Breast epithelium (tissue), 4 donors: Measurements from ENCODE around the gene PHOX2B. TPM values are rescaled to one million over a fixed set of nuclear protein-coding genes. Genes with fewer than 3 reads are reported as not detected.
"Not testable (repeated sequence)": the region's sequence is repeated elsewhere in the genome, so short reads cannot be mapped to it uniquely, and the experiment has no call there.

Experiments
- DNase-seq, 2 donors: peaks; one replicate each; pipeline ENCODE4 v3.0.0-alpha.2; 2019; ENCODE audit warnings: low spot score in 2 of 2
- H3K27ac ChIP-seq, 2 donors: fragments of 200-600 bp; sonication (generic) in 1 of 2; one replicate each; pipeline ENCODE4 v1.5.1; 2016 to 2019; ENCODE audit warnings: mild to moderate bottlenecking in 1 of 2
- H3K27me3 ChIP-seq, 2 donors: fragments of 200-600 bp; sonication (generic) in 1 of 2; one replicate each; pipeline versions ENCODE4 v1.5.1 to v1.6.0; 2017 to 2019; ENCODE audit warnings: control low read depth in 1 of 2, mild to moderate bottlenecking in 1 of 2
- H3K36me3 ChIP-seq: fragments of 200-600 bp; one replicate; pipeline ENCODE4 v1.5.1; 2019
- H3K4me1 ChIP-seq, 2 donors: fragments of 200-600 bp; sonication (generic); one replicate each; pipeline ENCODE4 v1.5.1; 2016 to 2019; ENCODE audit warnings: control low read depth in 1 of 2
- H3K4me3 ChIP-seq, 3 donors: fragments of 200-600 bp; sonication (generic); 1 replicate in 2 of 3; 2 replicates in 1 of 3; pipeline ENCODE4 v1.5.1; 2016 to 2019; ENCODE audit warnings: mild to moderate bottlenecking in 3 of 3, moderate library complexity in 2 of 3
- H3K9me3 ChIP-seq, 2 donors: fragments of 200-600 bp; sonication (generic) in 1 of 2; one replicate each; pipeline ENCODE4 v1.5.1; 2016 to 2019; ENCODE audit warnings: control low read depth in 1 of 2
- CTCF ChIP-seq, 3 donors: fragments of 450-650 bp; IDR thresholded peaks; one replicate each; pipeline ENCODE4 v1.5.1; 2016 to 2017; ENCODE audit warnings: antibody characterized with exemption in 3 of 3, mild to moderate bottlenecking in 3 of 3, moderate library complexity in 3 of 3
- POLR2A ChIP-seq: fragments of 450-650 bp; IDR thresholded peaks from one replicate; pipeline ENCODE4 v1.6.1; 2016; ENCODE audit warnings: antibody characterized with exemption, mild to moderate bottlenecking, moderate library complexity
- POLR2AphosphoS5 ChIP-seq, 3 donors: sonication (generic); formaldehyde crosslinking; IDR thresholded peaks; one replicate each; pipeline ENCODE4 v1.6.1; 2017; ENCODE audit warnings: antibody characterized with exemption in 3 of 3
- intact Hi-C: fragments of 100-400 bp; cut with DNase I; formaldehyde crosslinking; loops from one replicate; pipeline ENCODE4 v1.15.1; 2023; ENCODE audit warnings: low total_unique reads
- total RNA-seq, 3 donors: library from RNA; depleted of rRNA; stranded (reverse); fragments of >200 nt; gene quantifications; one replicate each; pipeline ENCODE4 v1.1.0, GENCODE V29; 2016

Gene PHOX2B
- total RNA-seq, 3 donors from 2014 or later = not detected

GRCh38 chr4:41713768-41714167 is 34.8 kb downstream of the PHOX2B start:
- no peak overlapping the region for H3K4me3 ChIP-seq
- intact Hi-C loops = no loop called here
- H3K4me1 ChIP-seq = no peaks in the 10 kb centered on the region
- H3K9me3 ChIP-seq = no peaks in the 10 kb centered on the region
- H3K27ac ChIP-seq = no peak overlapping the region
- DNase-seq = no peak
- no peaks in the 10 kb centered on the region for H3K36me3 ChIP-seq
- TF ChIP-seq POLR2A (no peak), POLR2AphosphoS5 (IDR thresholded peaks at IDR 0.05) (no peak), CTCF (IDR thresholded peaks at IDR 0.05) (no peak)
- no peaks in the 10 kb centered on the region for H3K27me3 ChIP-seq

GRCh38 chr4:41712425-41712824 is 36.1 kb downstream of the PHOX2B start:
- H3K27ac ChIP-seq = no peak overlapping the region
- H3K4me1 ChIP-seq = no peaks in the 10 kb centered on the region
- H3K4me3 ChIP-seq = no peak overlapping the region
- no peak for TF ChIP-seq POLR2AphosphoS5 (IDR thresholded peaks at IDR 0.05)
- no peak for TF ChIP-seq CTCF (IDR thresholded peaks at IDR 0.05)
- TF ChIP-seq POLR2A = no peak
- no peaks in the 10 kb centered on the region for H3K27me3 ChIP-seq
- DNase-seq = no peak
- no peaks in the 10 kb centered on the region for H3K9me3 ChIP-seq
- intact Hi-C loops = no loop called here
- H3K36me3 ChIP-seq = no peaks in the 10 kb centered on the region

- H3K4me3 ChIP-seq, DNase-seq, H3K27ac ChIP-seq, H3K9me3 ChIP-seq, H3K4me1 ChIP-seq, H3K36me3 ChIP-seq, intact Hi-C loops, H3K27me3 ChIP-seq: not testable (repeated sequence)
These were observed 36.9 kb downstream of the PHOX2B start for GRCh38 chr4:41711654-41712053.

- no peak for DNase-seq
- Histone ChIP-seq H3K27me3 (peaks cover 0 to 7% of the 10 kb centered on the region in 2 donors), H3K27ac (no peak overlapping the region), H3K36me3 (no peaks in the 10 kb centered on the region), H3K4me1 (no peaks in the 10 kb centered on the region), H3K4me3 (no peak overlapping the region), H3K9me3 (no peaks in the 10 kb centered on the region)
- TF ChIP-seq POLR2A (no peak), CTCF (IDR thresholded peaks at IDR 0.05) (no peak), POLR2AphosphoS5 (IDR thresholded peaks at IDR 0.05) (no peak)
- intact Hi-C loops = no loop called here
These were observed 38.6 kb downstream of the PHOX2B start for GRCh38 chr4:41709844-41710481.

- H3K36me3 ChIP-seq = no peaks in the 10 kb centered on the region
- intact Hi-C loops = no loop called here
- TF ChIP-seq CTCF (IDR thresholded peaks at IDR 0.05) = no peak
- TF ChIP-seq POLR2AphosphoS5 (IDR thresholded peaks at IDR 0.05) = no peak
- TF ChIP-seq POLR2A = no peak
- H3K4me3 ChIP-seq = no peak overlapping the region
- peaks cover 0 to 7% of the 10 kb centered on the region in 2 donors for H3K27me3 ChIP-seq
- H3K27ac ChIP-seq = no peak overlapping the region
- no peaks in the 10 kb centered on the region for H3K9me3 ChIP-seq
- no peaks in the 10 kb centered on the region for H3K4me1 ChIP-seq
- DNase-seq = no peak
These were observed 44.7 kb downstream of the PHOX2B start for GRCh38 chr4:41703785-41704184.

GRCh38 chr4:41702770-41703169 is 45.8 kb downstream of the PHOX2B start:
- intact Hi-C loops = no loop called here
- H3K9me3 ChIP-seq = no peaks in the 10 kb centered on the region
- no peak overlapping the region for H3K27ac ChIP-seq
- peaks cover 0 to 7% of the 10 kb centered on the region in 2 donors for H3K27me3 ChIP-seq
- no peaks in the 10 kb centered on the region for H3K4me1 ChIP-seq
- DNase-seq = no peak
- no peak for TF ChIP-seq CTCF (IDR thresholded peaks at IDR 0.05)
- no peak for TF ChIP-seq POLR2AphosphoS5 (IDR thresholded peaks at IDR 0.05)
- no peak for TF ChIP-seq POLR2A
- no peak overlapping the region for H3K4me3 ChIP-seq
- H3K36me3 ChIP-seq = no peaks in the 10 kb centered on the region
